B cell (primary cell): ENCODE results near the gene LCN1. TPM values are rescaled to one million over a fixed set of nuclear protein-coding genes. Genes with fewer than 3 reads are reported as not detected.

ENCODE experiments used
- ATAC-seq: fragments of 200-7000 bp; cut with Tn5 transposase; one replicate; pipeline ENCODE4 v1.10.0; 2021; ENCODE audit warnings: low read depth, mild to moderate bottlenecking, moderate number of reproducible peaks, moderate library complexity
- CTCF ChIA-PET: fragments of 350-600 bp; sonication (Branson Sonifier 250); formaldehyde crosslinking; loops from one replicate; lab custom pipeline; 2021; ENCODE audit warnings: antibody characterized with exemption, inconsistent platforms; lab: Charles Lee
- POLR2A ChIA-PET: fragments of 350-600 bp; sonication (Branson Sonifier 250); formaldehyde crosslinking; loops from one replicate; lab custom pipeline; 2021; ENCODE audit warnings: antibody characterized with exemption; lab: Charles Lee
- DNase-seq: peaks from one replicate; pipeline ENCODE4 v3.0.0; 2013
- H2AFZ ChIP-seq: 2 replicates; pipeline ENCODE4 v1.6.1; 2012; ENCODE audit warnings: mild to moderate bottlenecking, low read depth, low read length; ENCODE audit not compliant: insufficient read depth, poor library complexity, severe bottlenecking
- H3K27ac ChIP-seq, 2 donors: 1 replicate in 1 of 2; 2 replicates in 1 of 2; pipeline ENCODE4 v1.5.1; 2012 to 2013; ENCODE audit warnings: low read length in 2 of 2, mild to moderate bottlenecking in 2 of 2, moderate library complexity in 1 of 2
- H3K27me3 ChIP-seq, 4 experiments: fragments of 200-600 bp in 1 of 4; sonication (generic) in 1 of 4; replicated peaks in 1 of 4; 1 replicate in 2 of 4; 2 replicates in 2 of 4; pipeline versions ENCODE4 v1.6.1 to v1.7.0; 2013 to 2016; ENCODE audit warnings: low read length in 3 of 4, mild to moderate bottlenecking in 2 of 4, mixed read lengths in 1 of 4, moderate library complexity in 1 of 4; ENCODE audit not compliant: insufficient read depth in 4 of 4, control insufficient read depth in 3 of 4; ENCODE audit errors: control extremely low read depth in 1 of 4
- H3K36me3 ChIP-seq, 2 experiments: replicated peaks in 1 of 2; 1 replicate in 1 of 2; 2 replicates in 1 of 2; pipeline versions ENCODE4 v1.6.1 to v1.7.1; 2013; ENCODE audit warnings: low read length in 1 of 2; ENCODE audit not compliant: insufficient read depth in 2 of 2, control insufficient read depth in 1 of 2; ENCODE audit errors: control extremely low read depth in 1 of 2, extremely low read depth in 1 of 2
- H3K4me1 ChIP-seq, 2 donors: fragments of 200-600 bp in 1 of 2; sonication (generic) in 1 of 2; 1 replicate in 1 of 2; 2 replicates in 1 of 2; pipeline versions ENCODE4 v1.5.1 to v1.6.1; 2013 to 2017; ENCODE audit warnings: low read length in 2 of 2; ENCODE audit not compliant: control insufficient read depth in 2 of 2, insufficient read depth in 2 of 2
- H3K4me2 ChIP-seq: replicated peaks from 2 replicates; pipeline ENCODE3; 2012; ENCODE audit warnings: mild to moderate bottlenecking, low read depth, low read length; ENCODE audit not compliant: poor library complexity, severe bottlenecking
- H3K4me3 ChIP-seq, 5 experiments: fragments of 200-600 bp in 1 of 5; sonication (generic) in 1 of 5; 1 replicate in 3 of 5; 2 replicates in 2 of 5; pipeline versions ENCODE4 v1.5.1 to v1.7.0; 2011 to 2016; ENCODE audit warnings: low read length in 4 of 5, mild to moderate bottlenecking in 4 of 5, low read depth in 2 of 5, control low read depth in 1 of 5, moderate library complexity in 1 of 5; ENCODE audit not compliant: insufficient read depth in 1 of 5; ENCODE audit errors: control extremely low read depth in 1 of 5, extremely low read depth in 1 of 5
- H3K79me2 ChIP-seq: fragments of 200-600 bp; sonication (generic); one replicate; pipeline ENCODE4 v1.6.0; 2016; ENCODE audit warnings: low read length; ENCODE audit not compliant: control insufficient read depth, insufficient read depth
- H3K9ac ChIP-seq: fragments of 200-600 bp; sonication (generic); 2 replicates; pipeline ENCODE4 v1.6.1; 2017; ENCODE audit warnings: mild to moderate bottlenecking, low read length, moderate library complexity
- H3K9me3 ChIP-seq, 3 donors: one replicate each; pipeline versions ENCODE4 v1.6.1 to v1.7.1; 2013; ENCODE audit warnings: low read length in 2 of 3; ENCODE audit not compliant: control insufficient read depth in 2 of 3, insufficient read depth in 1 of 3; ENCODE audit errors: control extremely low read depth in 1 of 3
- H4K20me1 ChIP-seq: 2 replicates; pipeline ENCODE4 v1.6.0; 2012; ENCODE audit warnings: mild to moderate bottlenecking, low read length; ENCODE audit not compliant: insufficient read depth, control insufficient read depth, poor library complexity, severe bottlenecking
- H3K27ac Mint-ChIP-seq: one replicate; pipeline ENCODE4 v1.8.0; 2021; ENCODE audit warnings: mixed read lengths
- H3K27me3 Mint-ChIP-seq: one replicate; pipeline ENCODE4 v1.8.0; 2021; ENCODE audit warnings: mixed read lengths
- H3K4me1 Mint-ChIP-seq: one replicate; pipeline ENCODE4 v1.8.0; 2021; ENCODE audit warnings: mixed read lengths
- H3K4me3 Mint-ChIP-seq: one replicate; pipeline ENCODE4 v1.8.0; 2021; ENCODE audit warnings: mixed read lengths
- H3K9me3 Mint-ChIP-seq: one replicate; pipeline ENCODE4 v1.8.0; 2022; ENCODE audit warnings: mixed read lengths; ENCODE audit not compliant: insufficient read depth
- CTCF ChIP-seq: fragments of 200-600 bp; IDR thresholded peaks from one replicate; pipeline ENCODE4 v1.8.0; 2022; ENCODE audit warnings: antibody characterized with exemption, mild to moderate bottlenecking
- EZH2 ChIP-seq: IDR thresholded peaks from 2 replicates; pipeline ENCODE4 v1.6.1; 2012; ENCODE audit warnings: borderline replicate concordance, low read depth, mild to moderate bottlenecking, moderate library complexity, low read length; ENCODE audit not compliant: insufficient read depth, poor library complexity, severe bottlenecking
- WGBS: methylation state at CpG from one replicate; pipeline ENCODE4 v1.1.5; 2013; ENCODE audit warnings: missing lambda C conversion rate; ENCODE audit not compliant: insufficient coverage; 5-methylcytosine and 5-hydroxymethylcytosine counted together
- intact Hi-C: fragments of 100-400 bp; cut with micrococcal nuclease; formaldehyde crosslinking; loops from one replicate; pipeline ENCODE4 v1.10.0; 2022
- polyA plus RNA-seq: library from polyadenylated mRNA; depleted of rRNA; stranded (reverse); fragments of >200 nt; gene quantifications from 2 replicates; pipeline ENCODE4 v1.2.3, GENCODE V29; 2012
- total RNA-seq, 2 donors: library from RNA; stranded (reverse); fragments of 120-200 nt in 1 of 2; gene quantifications; 1 replicate in 1 of 2; 2 replicates in 1 of 2; pipeline versions ENCODE4 v1.2.3 to v1.2.4, GENCODE V29; 2013 to 2022

LCN1 gene
- total and polyA plus RNA-seq, 2 donors (not counting 1 experiment from before 2014, with no cell fraction given): not detected

DNA sequence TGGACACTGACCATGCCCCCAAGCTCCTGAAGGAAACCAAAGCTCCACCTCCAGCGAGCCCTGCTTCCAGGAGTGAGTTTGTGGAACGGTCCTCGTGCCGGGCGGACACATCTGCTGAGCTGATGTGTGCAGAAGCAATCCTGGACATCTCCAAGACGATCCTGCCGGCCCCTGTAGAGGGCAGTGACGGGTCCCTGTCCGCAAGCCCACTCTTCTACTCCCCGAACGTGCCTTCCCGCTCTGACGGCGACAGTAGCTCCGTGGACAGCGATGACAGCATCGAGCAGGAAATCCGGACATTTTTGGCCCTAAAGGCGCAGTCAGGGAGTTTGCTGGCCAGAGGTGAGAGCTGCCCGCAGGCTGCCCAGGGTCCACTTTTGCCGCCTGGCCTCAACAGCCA is 35.4 kb upstream of the LCN1 start:
- Histone ChIP-seq H2AFZ (no peak overlapping the region), H3K9me3 (no peaks in the 10 kb centered on the region), H3K27ac (no peak overlapping the region), H3K4me3 (no peak overlapping the region), H4K20me1 (no peaks in the 10 kb centered on the region), H3K9ac (no peak overlapping the region), H3K4me2 (no peak overlapping the region), H3K4me1 (peaks cover 5 to 9% of the 10 kb centered on the region in 2 donors), H3K36me3 (no peaks in the 10 kb centered on the region), H3K27me3 (peaks cover 0 to 17% (median 0%) of the 10 kb centered on the region in 4 experiments), H3K79me2 (no peaks in the 10 kb centered on the region)
- H3K4me1 Mint-ChIP-seq: peaks cover 2% of the 10 kb centered on the region
- H3K9me3 Mint-ChIP-seq: no peaks in the 10 kb centered on the region
- no peak overlapping the region for H3K27ac Mint-ChIP-seq
- POLR2A ChIA-PET: no interaction called here
- CTCF ChIA-PET: no interaction called here
- WGBS: 95% methylated on average over 21 of the region's 21 CpGs
- ATAC-seq (no peak), DNase-seq (no peak)
- H3K4me3 Mint-ChIP-seq: no peak overlapping the region
- intact Hi-C loops: no loop called here
- peaks cover 4% of the 10 kb centered on the region for H3K27me3 Mint-ChIP-seq
- TF ChIP-seq EZH2: no peak
- no peak for TF ChIP-seq CTCF

DNA sequence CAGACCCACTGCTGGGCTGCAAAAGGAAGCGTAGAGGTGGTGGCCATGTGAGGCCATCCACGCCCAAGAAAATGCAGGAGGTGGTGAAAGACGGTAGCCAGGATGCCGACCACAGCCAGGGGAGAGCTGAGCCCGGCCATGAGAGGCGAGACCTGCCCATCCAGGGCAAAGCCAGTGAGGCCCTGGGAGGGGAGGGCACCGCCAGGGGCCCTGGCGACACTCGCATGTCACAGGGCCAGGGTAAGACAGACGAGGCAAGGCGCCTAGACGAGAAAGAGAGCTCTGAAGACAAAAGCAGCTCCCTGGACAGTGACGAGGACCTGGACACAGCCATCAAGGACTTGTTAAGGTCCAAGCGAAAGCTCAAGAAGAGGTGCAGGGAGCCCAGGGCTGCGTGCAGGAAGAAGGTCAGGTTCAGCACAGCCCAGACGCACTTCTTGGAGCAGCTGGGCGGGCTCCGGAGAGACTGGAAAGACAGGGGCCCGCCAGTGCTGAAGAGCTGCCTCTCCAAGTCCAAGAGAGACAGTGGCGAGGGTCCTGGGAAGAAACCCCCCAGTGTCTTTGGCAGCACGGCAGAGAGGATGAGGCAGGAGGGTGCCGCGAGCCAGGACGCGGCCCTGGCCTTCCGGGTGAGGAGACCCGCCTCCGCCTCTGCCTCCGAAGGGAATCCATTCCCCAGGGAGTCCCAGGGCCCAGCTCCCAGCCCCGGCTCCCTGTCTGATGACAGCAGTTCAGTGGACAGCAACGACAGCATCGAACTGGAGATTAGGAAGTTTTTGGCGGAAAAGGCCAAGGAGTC is 34.8 kb upstream of the LCN1 start:
- H3K36me3 ChIP-seq: no peaks in the 10 kb centered on the region
- no peaks in the 10 kb centered on the region for H4K20me1 ChIP-seq
- H3K27me3 ChIP-seq: peaks cover 0 to 11% (median 0%) of the 10 kb centered on the region in 4 experiments
- Mint-ChIP-seq H3K27ac (no peak overlapping the region), H3K27me3 (peaks cover 4% of the 10 kb centered on the region), H3K4me1 (no peaks in the 10 kb centered on the region), H3K9me3 (no peaks in the 10 kb centered on the region), H3K4me3 (no peak overlapping the region)
- DNase-seq (no peak), ATAC-seq (no peak)
- TF ChIP-seq CTCF (no peak), EZH2 (no peak)
- H3K27ac ChIP-seq: no peak overlapping the region
- intact Hi-C loops: no loop called here
- ChIA-PET POLR2A (no interaction called here), CTCF (no interaction called here)
- WGBS: 95% methylated on average over 33 of the region's 33 CpGs
- peaks cover 0 to 4% of the 10 kb centered on the region in 2 donors for H3K4me1 ChIP-seq
- no peak overlapping the region for H3K9ac ChIP-seq
- no peak overlapping the region for H3K4me2 ChIP-seq
- no peaks in the 10 kb centered on the region for H3K79me2 ChIP-seq
- no peak overlapping the region for H3K4me3 ChIP-seq
- H2AFZ ChIP-seq: no peak overlapping the region
- no peaks in the 10 kb centered on the region for H3K9me3 ChIP-seq
